Left kidney (tissue), 1 donor: ENCODE results near the gene KAT2A. TPM values are rescaled to one million over a fixed set of nuclear protein-coding genes. Genes with fewer than 3 reads are reported as not detected.

Source experiments
- polyA plus RNA-seq: library from polyadenylated mRNA; unstranded; fragments of 120-200 nt; gene quantifications from one replicate; pipeline ENCODE4 v1.2.1, GENCODE V29; 2013; ENCODE audit not compliant: insufficient read length

KAT2A gene
- polyA plus RNA-seq, 1 donor = 70.7 TPM

Other genes starting within 250 kb of the KAT2A start
- gene ACLY, start 202.4 kb downstream of the KAT2A start, polyA plus RNA-seq = 86.0 TPM
- gene ODAD4, start 190.8 kb downstream of the KAT2A start, polyA plus RNA-seq = 8.7 TPM
- gene CNP, start 154.6 kb downstream of the KAT2A start, polyA plus RNA-seq = 62.5 TPM
- gene DNAJC7, start 103.9 kb downstream of the KAT2A start, polyA plus RNA-seq = 178 TPM
- gene NKIRAS2, start 101.3 kb downstream of the KAT2A start, polyA plus RNA-seq = 49.4 TPM
- 4.7 TPM for gene C17orf113, start 70.8 kb downstream of the KAT2A start, polyA plus RNA-seq
- gene ZNF385C, start 22.9 kb downstream of the KAT2A start, polyA plus RNA-seq = 9.6 TPM
- 6.8 TPM for gene DHX58, start 8.7 kb downstream of the KAT2A start, polyA plus RNA-seq
- 0.17 TPM for gene HSPB9, start 1.4 kb upstream of the KAT2A start, polyA plus RNA-seq
- 111 TPM for gene RAB5C, start 33.6 kb upstream of the KAT2A start, polyA plus RNA-seq
- gene KCNH4, start 59.8 kb upstream of the KAT2A start, polyA plus RNA-seq = not detected
- not detected for gene HCRT, start 64.1 kb upstream of the KAT2A start, polyA plus RNA-seq
- 14.6 TPM for gene GHDC, start 73.1 kb upstream of the KAT2A start, polyA plus RNA-seq
- 54.4 TPM for gene STAT5B, start 155.0 kb upstream of the KAT2A start, polyA plus RNA-seq
- gene STAT5A, start 167.1 kb upstream of the KAT2A start, polyA plus RNA-seq = 5.0 TPM